KG1 (cell line): ENCODE measurements around the gene RAX2.
"Not testable (repeated sequence)": the region's sequence is repeated elsewhere in the genome, so short reads cannot be mapped to it uniquely, and the experiment has no call there.

ENCODE experiments used
- DNase-seq: peaks from one replicate; lab custom pipeline; 2025; lab: John Stamatoyannopoulos, UW

Gene RAX2

GRCh38 chr19:3778104-3778867 is 6.3 kb upstream of the RAX2 start:
- DNase-seq: no peak

GRCh38 chr19:3776479-3777040 is 4.5 kb upstream of the RAX2 start:
- DNase-seq: no peak

GRCh38 chr19:3775831-3776230 is 3.8 kb upstream of the RAX2 start:
- DNase-seq: no peak

- no peak for DNase-seq
Measured at GRCh38 chr19:3775374-3775711, 3.3 kb upstream of the RAX2 start.

DNA sequence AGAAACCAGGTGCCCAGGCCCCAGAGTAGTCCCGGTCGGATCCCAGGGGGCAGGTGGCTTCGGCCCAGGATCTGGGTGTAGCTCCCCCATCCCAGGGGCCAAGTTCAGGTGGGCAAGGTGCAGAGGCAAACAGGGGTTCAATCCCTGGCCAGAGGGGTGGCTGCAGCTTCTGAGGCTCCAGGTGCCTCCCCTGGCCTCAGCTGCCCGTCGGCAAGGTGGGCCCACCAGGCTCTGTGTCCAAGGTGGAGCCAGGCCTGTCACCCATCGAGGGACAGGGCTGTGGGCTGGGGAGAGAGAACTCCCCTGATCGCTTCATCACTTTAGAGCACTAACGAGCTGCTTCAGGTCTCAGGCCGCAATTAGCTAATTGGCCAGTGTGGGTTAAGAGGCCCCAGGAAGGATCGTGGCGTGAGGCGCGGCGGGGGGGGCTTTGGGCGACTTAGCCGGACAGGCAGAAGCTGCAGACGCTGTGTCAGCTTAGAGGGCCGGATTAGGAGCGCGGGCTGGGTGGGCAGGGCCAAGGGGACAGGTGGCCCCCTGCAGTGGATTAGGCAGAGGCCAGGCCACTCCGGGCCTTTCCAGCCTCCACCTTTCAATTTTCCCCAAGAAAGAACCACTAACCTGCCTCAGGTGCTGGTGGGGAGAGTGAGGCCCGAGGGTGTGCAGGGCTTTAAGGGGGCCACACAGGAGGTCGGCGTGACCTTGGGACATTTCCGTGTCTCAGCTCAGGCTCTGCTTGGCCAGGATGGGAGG is 2.8 kb upstream of the RAX2 start:
- DNase-seq: no peak

DNA sequence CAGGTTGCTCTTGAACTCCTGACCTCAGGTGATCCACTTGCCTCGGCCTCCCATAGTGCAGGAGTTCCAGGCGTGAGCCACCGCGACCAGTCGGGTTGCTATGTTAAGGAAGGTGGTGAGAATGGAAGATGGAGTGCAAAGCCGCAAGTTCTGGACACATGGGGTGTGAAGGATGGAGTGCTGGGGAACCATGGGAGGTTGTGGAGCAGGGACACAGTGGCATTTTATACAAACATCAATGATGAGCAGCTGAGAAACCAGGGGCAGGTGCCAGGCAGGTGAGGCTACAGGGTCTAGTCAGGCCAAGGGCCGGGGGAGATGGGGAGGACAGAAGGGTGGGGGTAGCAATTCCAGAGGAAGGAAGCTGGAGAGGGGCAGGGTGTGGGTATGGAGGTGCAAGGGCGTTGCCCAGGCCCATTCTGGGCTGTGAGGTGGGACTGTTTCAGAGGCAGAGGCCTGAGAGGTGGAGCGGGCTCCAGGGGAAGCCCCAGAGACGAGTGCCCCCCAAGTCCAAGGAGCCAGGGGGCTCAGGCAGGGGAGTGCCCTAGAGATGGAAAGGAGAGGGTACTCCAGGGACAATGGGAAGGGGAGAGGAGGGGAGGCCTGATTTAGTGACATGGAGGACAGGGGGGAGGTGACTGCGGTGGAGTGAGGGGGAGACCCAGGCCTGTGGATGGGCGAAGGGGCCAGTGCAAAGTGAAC is 1.9 kb upstream of the RAX2 start:
- no peak for DNase-seq

- DNase-seq: no peak
Measured at GRCh38 chr19:3771000-3771905, 775 bp downstream of the RAX2 start.

DNA sequence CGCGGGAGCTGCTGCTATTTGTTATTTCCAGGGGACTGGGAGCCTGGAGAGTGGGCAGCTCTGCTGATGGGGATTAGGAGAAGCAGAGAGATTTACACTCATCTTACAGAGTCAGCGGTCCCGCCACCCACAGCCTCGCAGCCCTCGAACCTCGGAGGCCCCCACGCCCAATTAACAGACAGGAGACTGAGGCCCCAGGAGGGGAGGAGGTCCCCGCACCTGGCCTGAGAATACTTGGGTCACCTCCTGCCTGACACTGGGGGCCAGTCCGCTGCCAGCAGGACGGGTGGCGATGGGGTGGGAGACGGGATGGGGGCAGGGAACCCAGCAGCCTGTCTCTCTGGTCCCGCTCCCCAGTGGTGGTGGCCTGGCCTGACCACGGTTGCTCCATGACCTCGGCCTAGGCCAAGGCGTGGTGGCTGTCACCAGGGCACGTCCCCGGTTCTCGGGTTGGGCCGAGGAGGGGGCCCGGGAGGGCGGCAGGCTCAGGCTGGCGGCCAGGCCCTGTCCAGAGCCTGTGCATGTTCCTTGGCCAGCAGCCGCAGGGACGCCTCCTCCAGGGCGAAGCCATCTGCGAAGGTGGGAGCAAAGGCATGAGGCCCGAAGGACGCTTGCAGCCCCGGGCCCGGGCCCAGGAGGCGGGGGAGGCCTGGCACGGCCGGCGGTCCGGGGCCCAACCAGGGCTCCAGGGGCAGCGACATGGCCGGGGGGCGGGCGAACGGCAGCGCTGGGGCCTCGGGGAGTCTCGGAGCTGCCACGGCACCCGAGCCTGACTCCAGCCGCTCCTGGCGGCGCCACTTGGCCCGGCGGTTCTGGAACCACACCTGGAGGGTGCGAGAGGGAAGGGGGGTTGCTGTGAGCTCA is 1.7 kb downstream of the RAX2 start:
- DNase-seq: no peak

- no peak for DNase-seq
Measured at GRCh38 chr19:3769494-3769893, 2.5 kb downstream of the RAX2 start.

GRCh38 chr19:3768748-3769099 is 3.3 kb downstream of the RAX2 start:
- DNase-seq: no peak

- no peak for DNase-seq
Measured at GRCh38 chr19:3768015-3768747, 3.8 kb downstream of the RAX2 start.

DNA sequence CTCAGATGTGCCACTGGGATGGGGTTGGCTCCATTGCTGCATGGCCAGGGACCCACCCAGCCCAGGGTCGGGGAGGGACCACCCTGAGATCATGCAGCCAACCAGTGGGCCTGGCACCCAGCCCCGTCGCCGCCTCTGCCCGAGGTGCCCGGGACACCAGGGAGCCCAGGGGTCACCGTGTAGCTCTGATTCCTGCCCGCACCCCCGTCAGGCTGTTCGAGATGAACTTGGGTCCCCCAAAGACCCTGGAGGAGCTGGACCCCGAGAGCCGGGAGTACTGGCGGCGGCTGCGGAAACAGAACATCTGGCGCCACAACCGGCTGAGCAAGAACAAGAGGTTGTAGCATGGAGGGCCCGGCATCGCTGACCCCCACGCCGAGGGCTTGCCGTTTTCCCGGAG is 5.0 kb downstream of the RAX2 start:
- DNase-seq: no peak

DNA sequence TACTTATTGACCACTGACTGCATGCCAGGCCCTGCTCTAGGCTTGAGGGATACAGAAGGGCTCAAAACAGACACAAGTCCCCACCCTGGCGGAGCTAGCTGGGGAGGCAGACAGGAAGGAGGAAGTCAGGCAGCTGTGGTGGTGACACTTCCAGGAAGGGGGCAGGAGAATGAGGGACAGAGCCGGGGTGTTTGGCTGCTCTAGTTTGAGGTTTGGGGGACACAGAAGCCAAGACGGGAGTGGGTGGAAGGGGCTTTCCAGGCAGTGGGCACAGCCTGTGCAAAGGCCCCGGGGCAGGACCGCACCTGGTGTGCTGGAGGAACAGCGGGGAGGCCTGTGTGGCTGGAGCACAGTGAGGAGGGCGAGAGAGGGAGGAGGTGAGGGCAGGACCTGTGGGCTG is 5.5 kb downstream of the RAX2 start:
- DNase-seq: no peak

- not testable (repeated sequence) for DNase-seq
Measured at GRCh38 chr19:3765757-3766156, 6.3 kb downstream of the RAX2 start.

DNA sequence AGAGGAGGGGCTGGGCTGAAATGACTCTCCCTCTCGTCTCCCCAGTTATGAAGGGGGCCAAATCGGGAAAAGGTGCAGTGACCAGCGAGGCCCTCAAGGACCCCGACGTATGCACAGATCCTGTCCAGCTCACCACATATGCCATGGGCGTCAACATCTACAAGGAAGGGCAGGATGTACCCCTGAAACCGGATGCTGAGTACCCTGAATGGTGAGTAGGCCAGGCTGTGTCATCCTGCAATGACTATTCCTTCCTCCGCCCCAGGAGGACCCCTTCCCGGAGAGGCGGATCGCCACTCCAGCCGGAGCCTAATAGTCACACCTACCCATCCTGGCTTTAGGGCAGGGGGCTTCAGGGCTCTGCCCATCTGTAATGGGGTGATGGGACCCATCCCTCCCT is 6.9 kb downstream of the RAX2 start:
- no peak for DNase-seq

GRCh38 chr19:3762501-3763459 is 9.2 kb downstream of the RAX2 start, which contains the start of gene MRPL54:
TSS of gene MRPL54 (plus strand) at chr19:3762682. CDS start at chr19:3762701, 19 bp downstream.
- DNase-seq: peak; percentile 98

GRCh38 chr19:3762130-3762473 is 9.9 kb downstream of the RAX2 start:
- no peak for DNase-seq

- DNase-seq: peak; percentile 91
Measured at GRCh38 chr19:3761382-3762129, 10.5 kb downstream of the RAX2 start, which contains the start of gene APBA3. TSS of gene APBA3 (minus strand) at chr19:3761692. CDS start at chr19:3760264, 1,428 bp downstream.
